Activated T-cell treated with anti-CD3 and anti-CD28 coated beads for 24 hours (primary cell): ENCODE measurements around the gene RAB31.

Experiments
- DNase-seq: peaks from one replicate; pipeline ENCODE4 v3.0.0-alpha.2; 2020; ENCODE audit warnings: low read depth

The RAB31 gene

DNA sequence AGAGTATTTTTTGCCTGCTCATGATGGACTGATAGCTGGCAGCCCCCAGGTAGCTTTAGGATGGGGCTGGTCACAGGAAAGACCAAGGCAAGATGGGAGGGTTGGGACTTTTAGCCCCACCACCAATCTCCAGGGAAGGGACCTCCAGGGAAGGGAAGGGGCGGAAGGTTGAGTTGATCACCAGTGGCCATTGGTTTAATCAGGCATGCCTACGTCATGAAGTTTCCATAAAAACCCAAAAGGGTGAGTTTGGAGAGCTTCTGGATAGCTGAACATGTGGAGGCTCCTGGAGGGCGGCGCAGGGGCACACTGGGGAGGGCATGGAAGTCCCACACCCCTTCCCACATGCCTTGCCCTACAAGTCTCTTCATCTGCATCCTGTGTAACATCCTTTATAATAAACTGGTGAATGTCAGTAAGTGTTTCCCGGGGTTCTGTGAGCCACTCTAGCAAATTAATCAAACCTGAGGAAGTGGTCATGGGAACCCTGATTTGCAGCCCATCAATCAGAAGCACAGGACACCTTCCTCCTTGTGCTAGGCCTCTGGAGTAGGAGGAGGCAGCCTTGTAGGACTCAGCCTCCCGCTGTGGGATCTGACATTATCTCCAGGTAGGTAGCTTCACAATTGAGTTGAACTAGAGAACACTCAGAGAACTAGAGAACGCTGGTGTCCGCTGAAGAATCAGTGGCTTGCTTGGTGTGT, 30.3 kb downstream of the RAB31 start:
- DNase-seq, result no peak

DNA sequence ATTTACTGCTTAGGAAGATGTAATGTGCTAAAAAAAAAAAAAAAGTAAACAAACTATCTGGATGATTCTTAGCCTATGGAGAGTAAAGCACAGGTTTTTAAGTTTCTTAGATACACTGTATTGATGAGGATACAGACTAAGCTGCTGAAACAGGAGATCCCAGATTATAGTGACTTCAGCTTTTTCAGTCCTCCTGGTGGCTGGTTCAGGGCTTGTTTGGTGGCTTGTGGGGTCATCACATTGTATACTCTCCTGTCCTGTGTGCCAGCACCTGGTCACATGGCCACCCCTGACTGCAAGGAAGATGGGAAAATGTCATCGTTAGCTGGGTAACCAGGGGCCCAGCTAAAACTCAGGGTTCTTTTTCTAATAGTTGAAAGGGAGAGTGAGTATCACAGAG, 31.4 kb downstream of the RAB31 start:
- no peak for DNase-seq

DNA sequence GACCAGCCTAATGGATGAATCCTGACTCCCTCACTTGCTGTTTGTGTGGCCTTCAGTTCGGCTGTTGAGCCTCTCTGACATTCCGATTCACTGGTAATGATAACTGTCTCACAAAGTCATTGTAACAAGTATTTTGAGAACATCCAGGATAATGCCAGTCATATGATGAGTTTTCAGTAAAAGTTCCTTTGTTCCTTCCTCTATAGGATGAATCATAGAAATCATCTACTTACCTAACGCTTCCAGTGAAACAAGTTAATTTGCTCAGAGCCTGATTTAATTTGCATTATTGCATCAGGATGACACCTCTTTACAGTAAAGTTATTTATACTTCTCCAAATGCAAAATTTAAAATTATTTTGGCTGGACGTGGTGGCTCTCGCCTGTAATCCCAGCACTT, 32.0 kb downstream of the RAB31 start:
- no peak for DNase-seq

DNA sequence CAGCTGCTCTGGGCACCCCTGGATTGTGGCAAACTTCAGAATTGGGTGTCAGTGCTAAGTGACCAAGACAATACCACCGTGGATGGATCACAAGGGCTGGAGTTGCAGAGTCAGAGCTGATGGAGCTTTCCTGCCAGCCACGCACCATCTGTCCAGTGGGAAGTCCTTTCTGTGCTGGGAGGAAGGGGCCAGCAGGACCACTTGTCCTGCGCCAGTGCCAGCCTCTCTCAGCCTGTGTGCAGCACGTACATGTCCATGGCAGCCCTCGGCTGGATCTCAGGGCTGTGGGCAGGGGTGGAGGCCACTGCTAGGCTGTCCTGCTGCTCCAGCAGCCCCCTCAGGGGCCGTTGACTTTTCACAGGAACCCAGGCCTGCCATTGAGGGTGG, 33.3 kb downstream of the RAB31 start:
- no peak for DNase-seq

DNA sequence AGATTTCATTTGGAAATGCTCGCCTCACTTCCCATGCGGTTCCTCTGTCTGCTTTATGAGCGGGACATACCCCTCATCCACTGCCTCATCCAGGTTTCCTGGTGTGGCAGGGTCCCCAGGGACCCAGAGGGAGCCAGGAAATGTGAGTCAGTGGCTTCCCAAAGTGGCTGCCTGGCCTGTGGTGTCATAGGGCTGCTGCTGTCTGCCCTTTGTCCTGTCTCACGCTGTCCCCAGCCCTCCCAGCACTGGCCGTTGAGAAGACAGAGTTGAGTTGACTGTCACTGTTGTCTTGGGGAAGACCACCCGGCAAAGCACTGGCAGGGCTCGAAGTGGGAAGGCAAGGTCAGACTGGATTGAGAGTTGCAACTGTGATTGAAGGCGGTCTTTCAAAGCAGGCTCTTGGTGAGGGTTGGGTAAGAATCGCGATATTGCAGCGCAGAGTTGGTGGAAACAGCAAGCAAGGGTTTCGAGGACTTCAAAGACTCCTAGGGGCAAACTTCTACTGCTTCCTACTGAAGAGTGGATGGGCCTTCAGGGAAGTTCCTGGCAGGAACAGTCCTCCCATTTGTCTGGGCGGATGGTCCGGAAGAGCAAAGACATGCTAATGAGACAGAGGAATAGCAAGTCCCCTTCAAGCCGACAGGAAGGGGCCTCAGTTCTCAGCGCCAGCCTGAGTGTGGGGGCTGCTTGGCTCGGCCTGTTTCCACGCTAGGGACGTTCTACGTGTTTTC, 33.9 kb downstream of the RAB31 start:
- no peak for DNase-seq

DNA sequence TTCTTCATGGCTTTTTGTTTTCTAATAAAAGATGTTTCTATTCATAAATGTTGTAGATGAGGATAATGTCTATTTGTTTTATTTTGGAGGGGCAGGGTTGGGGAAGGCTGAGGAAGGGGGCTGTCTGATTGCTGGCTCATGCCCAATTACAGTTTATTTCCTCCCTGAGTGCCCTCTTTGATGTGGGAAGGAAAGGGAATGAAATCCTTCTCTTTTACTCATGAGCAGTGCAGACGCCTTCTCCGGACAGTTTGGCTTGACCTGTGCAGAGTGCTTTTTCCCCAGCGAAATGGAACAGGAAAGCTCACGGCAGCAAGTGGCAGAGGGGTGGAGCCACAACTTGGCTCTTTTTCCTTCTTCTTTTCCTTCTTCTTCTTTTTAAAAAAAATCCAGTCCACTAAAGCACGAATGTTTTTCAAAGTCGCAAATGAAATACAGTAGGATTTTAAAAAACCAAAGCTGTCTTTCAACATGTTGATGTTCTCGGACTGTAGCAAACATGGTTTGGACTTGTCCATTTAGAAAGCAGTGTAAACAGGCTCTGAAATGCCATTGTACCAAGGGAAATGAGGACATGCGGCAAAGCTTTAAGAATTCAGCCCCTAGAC, 34.5 kb downstream of the RAB31 start:
- DNase-seq, result no peak

DNA sequence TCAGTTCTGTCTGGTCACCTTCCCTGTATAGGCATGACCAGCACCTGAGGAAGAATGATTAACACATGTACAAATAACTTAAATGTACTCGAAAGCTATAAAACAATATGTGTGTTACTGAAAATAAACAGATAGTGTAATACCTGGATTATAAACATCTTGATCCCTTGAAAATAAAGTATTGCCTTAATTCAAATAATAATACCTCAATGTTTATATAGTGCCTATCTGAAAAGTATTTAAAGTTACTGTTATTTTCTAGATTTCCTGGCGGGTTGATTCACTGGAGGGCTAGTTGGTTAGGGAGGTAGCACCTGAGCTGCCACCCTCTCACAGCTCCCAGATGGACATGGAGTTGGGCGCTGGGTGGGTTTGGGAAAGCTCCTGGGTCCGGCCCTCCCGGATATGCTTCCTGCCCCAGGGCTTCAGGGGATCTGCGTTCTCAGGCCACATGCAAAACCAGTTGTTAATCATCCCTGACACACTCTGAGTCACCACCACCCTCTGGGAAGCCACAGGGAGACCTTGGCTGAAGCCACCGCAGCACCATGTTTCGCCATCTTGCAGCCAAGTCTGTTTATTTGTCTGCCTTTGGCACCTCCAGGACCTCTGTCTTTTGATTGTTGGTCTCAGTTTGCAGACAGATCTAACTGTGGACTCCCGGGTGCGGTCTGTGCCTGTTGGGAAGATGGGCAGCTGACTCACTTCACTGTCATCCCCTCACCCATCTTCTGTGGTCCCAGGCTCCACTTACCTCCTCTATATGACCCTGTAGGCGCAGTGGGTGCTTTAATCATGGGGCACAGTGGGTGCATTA, 35.3 kb downstream of the RAB31 start:
- DNase-seq, result no peak

DNA sequence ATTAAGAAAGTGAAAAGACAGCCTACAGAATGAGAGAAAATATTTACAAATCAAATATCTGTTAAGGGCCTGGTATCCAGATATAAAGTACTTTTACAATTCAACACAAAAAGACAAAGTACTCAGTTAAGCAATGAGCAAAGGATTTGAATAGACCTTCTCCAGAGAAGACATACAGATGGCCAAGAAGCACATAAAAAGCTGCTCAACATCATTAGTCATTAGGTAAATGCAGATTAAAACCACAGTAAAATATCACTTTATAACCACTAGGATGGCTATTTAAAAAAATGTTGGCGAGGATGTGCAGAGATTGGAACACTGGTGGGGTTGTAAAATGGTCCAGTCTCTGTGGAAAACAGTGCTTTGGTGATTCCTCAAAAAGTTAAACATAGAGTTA, 38.9 kb downstream of the RAB31 start:
- no peak for DNase-seq

DNA sequence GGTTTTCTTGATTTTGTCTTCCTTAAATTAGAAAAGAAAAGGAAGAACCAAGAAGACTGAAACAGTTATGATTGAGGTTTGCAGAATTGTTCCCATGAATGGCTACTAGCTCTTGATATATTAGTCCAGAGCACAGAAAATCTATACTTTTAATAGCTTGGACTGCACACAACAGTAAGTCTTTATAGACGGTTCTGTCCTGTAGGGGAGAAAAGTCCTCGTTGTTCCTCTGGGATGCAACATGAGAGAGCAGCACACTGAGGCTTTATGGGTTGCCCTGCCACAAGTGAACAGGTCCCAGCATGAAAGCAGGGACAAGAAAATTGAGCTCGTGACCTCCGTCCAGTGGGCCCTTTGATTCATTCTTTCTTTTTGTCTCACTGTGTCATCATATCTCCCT, 41.5 kb downstream of the RAB31 start:
- DNase-seq, result no peak

DNA sequence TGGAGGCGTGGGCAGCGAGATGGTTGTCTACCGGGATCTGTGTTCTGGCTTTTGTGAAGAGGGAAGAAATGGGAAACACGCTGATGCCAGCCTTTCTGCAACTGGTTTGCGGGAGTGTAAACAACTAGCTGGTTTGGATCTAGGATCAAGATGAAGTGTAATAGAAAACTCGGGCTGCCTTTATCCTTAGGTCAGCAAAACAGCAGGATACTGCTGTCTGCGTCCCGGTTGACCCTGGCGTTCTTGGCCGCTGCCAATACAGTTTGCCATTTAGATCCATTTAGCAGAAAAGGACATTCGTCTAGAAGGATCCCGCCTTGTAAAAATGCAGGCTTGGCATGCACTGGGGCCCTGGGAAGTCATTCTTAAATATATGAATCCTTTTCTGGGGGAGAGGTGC, 42.0 kb downstream of the RAB31 start:
- no peak for DNase-seq

DNA sequence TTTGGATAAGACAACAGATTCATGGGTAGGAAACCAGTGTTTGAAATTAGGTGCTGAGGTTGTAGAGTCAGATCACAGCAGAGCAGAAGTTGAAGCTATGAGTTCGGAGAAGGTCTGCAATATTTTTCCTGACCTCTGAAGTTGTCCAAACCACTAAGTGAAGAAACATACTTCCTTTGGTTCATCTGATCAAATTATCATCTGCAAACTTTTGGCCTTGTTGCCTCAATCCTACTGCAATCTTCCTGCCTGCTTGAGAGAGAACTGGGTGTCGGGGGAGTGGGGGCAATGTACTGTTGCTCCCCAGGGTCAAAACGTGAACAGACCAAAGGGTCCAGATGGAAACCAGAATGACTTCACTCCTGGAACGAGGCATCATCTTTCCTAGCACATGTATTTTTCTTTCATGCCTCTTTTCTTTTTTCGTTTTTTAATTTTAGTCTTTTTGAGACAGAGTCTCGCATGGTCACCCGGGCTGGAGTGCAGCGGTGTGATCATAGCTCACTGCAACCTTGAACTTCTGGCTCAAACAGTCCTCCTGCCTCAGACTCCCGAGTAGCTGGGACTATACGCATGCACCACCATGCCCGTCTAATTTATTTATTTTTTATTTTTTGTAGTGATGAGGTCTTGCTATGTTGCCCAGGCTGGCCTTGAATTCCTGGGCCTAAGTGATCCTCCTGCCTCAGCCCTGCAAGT, 42.7 kb downstream of the RAB31 start:
- no peak for DNase-seq

DNA sequence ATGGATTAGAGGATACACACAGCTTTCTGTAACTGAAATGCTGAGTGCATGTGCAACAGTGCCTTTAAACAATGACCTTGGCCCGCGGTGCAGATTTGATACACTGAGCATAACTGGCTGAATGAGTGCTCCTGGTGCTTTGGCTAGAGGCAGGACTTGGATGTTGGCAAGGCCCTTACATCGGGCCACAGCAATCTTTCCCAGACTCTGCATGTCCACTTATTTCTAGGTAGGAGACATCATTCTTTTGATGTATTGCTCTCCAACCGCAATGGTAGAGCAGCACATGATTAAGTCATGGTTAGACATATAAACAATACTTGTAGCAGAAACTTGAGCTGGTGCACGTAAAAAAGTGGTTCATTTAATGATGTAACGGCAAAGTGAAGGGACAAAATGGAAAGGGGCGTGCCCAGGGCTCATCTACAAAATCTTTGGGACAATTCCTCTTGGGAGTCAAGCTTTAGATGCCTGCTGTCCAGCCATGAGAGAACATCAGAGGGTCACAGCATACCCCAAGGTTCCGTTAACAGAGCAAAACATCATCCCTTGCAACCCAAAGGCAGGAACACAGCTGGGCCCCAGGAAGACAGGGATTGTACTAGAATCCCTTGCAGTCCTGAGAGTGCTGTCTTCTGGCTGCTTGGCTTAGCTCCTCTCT, 43.4 kb downstream of the RAB31 start:
- DNase-seq, result no peak

DNA sequence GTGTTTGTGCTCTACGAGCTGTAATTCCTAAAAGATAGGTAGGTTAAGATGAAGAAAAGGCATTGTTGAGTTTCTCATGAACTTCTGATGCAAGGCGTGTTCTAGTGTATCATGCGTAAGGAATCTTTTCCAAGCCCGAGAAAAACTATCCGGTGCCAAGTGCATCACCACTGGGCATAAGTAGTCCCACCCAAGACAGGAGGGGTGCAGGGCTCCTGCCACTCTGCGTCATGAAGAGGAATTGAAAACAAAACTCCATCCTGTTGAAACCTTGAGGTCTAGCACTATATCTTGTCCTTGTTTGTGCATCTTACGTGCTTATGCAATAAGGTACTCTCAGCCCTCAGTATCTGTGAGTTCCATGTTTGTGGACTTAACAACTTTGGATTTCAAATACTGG, 45.7 kb downstream of the RAB31 start:
- DNase-seq, result no peak

DNA sequence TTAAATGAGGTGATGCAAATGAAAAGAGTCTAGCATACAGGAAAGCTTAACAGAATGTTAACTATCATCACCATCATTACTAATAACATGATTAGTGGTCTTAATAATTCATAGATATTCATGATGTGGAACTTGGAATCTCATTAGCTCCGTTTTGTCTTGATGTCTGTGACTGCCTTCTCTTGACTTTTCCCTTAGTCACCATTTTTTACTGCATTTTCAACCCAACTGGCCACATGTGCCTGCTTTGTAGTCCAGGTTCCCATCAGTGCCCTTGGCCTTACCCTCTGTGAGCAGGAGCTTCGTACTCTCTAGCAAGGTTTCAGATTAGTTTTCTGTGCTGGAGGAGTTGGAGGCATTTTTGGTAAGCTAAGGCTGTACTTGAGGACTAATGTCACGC, 47.0 kb downstream of the RAB31 start:
- DNase-seq, result no peak

DNA sequence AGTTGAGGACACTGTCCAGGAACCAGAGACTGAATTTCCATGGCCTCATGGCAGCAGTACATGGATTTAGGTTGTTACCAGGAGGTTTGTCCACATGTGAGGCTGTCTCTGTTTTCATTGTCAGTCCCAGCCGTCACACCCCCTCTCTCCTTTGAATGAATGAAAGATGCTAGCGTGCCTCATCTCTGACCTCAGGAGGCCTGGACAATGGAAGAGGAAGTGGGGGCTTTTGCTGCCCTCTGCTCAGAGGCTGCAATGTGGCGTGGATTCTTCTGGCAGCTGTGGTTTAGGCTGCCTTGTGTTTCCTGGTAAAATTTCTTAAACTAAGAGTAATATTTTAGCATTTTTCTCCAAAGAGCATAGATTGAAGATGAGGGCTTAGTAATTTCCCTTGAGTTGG, 47.5 kb downstream of the RAB31 start:
- no peak for DNase-seq

DNA sequence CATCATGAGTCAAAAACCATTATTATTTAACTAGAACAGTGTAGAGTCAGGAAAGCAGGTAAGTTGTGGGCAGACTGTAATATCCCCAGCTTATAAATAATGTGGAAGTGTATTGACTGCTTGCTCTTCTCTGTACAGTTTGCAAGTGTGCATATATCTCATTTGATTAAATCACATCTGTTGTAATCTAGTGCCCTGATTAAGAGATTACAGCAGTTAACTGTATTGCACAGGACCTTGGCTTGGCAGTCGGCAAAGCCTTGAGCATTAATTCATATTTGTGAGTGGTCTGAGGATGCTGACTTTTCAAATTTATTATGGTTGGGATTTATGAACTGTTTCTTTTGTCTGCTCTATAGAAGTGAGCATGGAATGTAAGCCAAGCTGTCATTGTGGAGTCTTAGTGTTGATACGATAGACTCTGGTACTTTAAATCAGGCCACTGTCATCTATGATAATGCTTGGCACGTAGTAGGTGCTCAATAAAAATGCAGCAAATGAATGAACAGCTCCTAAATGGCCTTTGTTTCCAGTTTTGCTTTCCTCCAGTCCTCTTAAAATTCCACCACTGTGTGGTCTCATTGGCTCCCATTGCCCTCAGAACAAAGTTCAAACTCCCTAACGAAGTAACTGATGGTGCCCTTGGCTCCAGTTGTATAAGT, 48.3 kb downstream of the RAB31 start:
- DNase-seq, result no peak

DNA sequence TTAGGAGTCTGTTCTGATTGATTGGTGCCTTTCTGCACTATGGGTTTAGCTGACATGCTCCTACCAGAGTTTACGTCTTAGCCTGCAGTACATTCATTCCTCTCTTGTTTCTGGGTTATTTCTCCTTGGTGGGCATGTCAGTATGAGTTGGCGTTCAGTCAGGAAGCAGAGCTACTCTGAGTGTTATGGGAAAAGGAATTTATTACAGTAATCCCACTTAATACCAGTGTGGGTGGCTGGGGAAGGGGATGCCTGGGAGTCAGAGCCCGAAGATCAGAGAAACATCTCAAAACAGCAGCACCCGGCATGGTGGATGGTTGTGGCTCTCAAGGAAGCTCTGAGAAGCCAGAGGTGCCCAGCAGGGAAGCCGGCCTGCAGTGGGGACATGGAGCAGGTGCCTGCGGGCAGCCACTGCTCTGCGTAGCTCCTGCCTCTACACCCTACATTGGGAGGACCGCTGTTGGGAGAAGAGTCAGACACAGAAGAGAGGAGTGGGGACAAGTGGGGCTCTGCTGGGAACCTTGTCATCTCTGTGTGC, 48.9 kb downstream of the RAB31 start:
- DNase-seq, result no peak

DNA sequence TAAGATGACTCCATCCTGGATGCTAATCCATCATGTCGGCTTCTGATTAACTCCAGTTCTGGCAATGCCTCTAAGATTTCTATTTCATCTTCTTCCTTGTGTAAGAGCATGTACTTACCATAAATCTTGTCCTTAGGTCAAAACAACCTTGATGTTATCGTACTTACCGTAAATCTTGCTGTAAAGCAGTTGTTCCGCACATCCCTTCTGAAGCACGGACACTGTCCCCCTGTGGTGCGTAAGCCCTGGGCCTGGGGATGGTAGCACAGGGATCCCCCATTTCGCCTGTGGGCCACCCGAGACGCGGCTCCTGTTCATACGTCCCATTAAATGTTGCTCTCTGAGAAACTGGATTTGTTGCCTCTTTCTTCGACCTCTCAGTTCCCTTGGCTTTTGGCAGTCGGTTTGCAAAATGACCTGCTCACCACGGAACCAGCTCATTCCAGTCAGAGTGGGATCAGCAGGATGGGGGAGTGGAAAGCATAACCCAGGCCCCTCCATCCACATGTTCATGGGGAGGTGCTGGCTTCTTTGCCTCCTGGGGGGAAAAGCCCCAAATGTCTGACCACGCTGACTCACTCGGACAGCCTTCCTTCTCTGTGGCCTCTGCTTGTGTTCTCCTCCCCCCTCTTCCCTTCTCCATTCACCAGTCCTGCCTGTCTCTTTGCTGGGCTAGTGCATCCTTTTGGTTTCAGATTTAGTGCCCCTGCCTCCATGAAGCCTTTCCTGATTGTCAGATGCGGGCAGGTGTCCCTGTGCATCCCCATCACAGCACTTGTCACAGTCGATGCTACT, 49.9 kb downstream of the RAB31 start:
- DNase-seq, result no peak

DNA sequence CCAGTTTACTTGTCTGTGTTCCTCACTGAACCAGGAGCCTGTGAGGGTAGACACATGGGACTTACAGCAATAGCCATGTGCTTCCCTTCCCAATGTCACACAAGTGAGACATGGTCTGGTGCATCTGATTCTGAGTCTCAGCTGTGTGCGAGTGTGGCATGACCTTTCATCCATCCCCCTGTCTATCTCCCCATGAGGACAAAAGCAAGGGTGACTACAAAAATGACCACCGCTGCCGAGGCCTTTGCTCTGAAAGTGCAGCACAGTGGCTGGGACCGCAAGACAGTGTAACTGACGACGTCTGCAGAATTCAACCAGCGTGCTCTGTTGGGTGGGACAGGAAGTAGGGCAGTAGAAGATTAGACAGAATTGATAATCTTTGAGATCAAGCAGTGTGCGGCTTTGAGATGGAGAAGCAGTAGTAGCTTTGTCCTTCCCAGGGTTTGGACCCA, 50.5 kb downstream of the RAB31 start:
- no peak for DNase-seq

DNA sequence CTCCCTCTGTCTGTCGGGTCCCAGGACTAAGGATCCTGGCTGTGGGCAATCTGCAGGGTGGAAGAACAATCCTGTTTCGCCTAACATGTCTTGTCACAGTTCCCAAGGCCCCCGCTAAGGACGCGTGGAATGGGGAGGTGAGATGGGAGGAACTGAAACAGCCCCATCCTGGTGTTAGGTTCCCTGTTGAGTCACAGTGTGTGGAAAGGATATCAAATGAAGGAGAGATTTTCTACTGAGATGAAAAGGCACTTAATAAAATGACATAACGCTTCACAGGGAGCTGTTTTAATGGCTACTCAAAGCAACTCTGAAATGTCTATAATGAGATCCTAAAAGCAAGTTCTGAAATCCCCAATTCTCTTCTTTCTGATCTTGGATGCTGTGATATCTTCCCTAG, 52.5 kb downstream of the RAB31 start:
- no peak for DNase-seq
